Activated CD4-positive, alpha-beta T cell treated with anti-CD3 and anti-CD28 coated beads, Interleukin-2, amount 50 U/mL, for 24 hours (primary cell): ENCODE measurements around the gene MRPS22.
"Not testable (repeated sequence)": the region's sequence is repeated elsewhere in the genome, so short reads cannot be mapped to it uniquely, and the experiment has no call there.

Experiments
- DNase-seq, 2 donors: peaks; one replicate each; pipeline ENCODE4 v3.0.0-alpha.2; 2020; ENCODE audit warnings: low read depth in 1 of 2, low spot score in 1 of 2

The MRPS22 gene

DNA sequence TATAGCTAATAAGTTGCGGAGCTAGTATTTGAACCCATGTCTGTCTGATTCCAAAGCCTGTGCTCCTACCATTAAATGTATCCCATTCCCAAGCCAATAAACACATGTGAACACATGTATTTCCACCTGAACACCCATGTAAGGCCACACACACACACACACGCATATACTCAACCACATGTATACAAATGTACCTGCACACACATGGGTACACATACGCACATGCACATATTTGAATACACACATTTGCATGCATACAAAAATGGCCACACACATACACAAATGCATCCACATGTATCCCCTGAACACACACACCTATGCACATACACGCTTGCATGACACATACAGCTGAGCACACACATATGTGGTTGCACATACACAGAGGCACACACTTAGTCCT is 5.4 kb upstream of the MRPS22 start:
- no peak for DNase-seq

DNA sequence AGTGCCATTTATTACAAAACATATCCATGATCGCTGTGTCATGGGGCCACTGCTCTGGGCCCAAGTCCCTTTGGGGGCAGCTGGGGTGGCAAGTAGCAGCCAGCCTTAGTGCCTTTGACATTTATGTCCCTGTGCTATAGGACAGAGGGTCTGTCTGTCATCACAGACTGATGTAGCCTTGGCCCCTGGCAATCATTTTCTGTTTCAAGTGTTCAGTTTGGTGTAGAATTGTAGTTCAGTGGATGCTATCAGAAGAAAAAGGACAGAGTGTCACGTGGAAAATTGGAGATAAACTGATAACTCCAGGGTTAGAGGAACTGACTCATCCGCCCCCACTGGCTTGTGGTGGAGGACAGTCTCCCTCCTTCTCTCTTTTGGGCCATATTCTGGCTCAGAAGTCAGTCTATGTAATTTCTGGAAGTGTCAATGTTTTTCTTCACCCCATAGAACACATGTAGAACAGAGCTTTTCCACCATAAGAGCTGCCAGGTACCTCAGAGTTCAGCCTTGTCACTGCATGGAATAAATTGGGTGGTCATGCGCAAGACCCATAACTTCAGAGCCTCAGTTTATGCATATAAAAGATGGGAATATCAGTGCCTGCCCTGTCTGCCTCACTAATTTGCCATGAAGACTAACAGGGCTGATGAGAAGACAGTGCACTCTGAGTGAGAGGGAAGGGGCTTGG is 4.5 kb upstream of the MRPS22 start:
- no peak for DNase-seq

DNA sequence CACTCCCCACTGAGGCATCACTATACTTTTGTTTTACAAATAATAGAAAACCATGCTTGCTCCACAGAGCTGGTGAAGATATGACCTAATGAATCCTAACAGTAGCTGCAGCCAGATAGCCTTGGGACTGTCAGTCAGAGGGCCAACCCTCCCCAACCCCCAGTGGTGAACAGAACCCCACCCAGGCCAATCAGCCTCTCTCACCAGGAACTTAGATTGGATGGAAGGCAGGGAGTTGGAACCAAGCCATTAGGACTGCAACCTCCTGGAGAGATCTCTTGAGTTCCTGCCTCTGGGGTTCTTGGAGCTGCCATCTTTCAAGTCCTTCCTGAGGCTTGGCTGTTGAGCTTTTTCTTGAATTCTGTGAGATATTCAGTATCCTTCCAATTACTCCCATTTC is 3.0 kb upstream of the MRPS22 start:
- no peak for DNase-seq

DNA sequence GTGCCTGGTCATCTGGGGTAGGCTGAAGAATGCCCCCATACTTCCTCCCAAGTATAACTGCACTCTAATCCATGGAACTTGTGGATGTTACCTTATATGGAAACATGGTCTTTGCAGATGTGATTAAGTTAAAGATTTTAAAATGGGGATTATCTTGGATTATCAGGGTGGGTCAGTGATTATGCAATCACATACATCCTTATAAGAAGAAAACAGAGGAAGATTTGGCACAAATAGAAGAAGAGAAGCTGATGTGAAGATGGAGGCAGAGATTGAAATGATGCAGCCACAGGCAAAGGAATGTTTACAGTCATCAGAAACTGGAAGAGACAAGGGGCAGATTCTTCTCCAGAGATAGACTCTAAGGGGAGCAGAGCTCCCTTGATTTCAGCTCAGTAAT is 1.8 kb upstream of the MRPS22 start:
- DNase-seq, result no peak

DNA sequence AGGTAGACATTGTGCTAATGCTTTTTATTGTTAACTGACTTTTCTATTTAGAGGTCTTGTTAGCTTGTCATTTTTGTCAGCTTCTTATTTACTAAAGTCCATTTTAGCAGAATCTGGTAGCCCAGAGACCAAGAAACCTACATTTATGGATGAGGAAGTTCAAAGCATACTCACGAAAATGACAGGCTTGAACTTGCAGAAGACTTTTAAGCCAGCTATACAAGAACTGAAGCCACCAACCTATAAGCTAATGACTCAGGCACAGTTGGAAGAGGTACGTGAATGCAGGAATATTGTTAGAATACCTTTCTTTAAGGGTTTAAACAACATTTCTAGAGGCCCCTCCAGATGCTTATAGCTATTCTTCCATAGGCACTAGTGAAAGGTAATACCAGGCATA is 3.0 kb downstream of the MRPS22 start:
- DNase-seq, result no peak

DNA sequence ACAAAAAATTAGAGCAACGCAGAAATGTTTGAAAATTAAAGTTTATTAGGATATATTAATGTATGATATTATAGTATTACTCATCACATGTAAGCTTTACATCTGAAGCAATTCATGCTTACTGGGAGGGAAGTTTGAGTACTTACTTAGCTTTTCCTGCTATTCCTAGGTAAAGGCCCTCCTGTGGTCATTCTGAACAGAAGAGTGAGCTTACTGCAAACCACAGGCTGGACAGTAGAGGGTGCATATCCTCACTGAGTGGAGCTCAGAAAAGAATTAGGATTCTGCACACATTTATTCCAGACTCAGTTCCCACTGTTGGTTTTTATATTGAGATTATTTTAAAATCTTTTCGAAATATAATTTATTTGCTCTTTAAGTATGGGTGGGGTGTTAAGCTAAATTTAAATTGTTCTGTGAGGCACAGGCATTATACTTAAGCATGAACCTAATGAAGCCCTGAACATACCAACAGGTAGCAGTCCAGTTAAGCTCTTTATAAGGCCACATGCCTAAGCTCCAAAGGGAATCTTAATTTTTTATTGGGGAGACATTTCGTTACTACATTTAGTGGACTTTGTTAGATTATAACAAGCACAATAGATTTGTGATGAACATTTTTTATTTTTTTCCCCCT is 10.2 kb downstream of the MRPS22 start:
- no peak for DNase-seq

DNA sequence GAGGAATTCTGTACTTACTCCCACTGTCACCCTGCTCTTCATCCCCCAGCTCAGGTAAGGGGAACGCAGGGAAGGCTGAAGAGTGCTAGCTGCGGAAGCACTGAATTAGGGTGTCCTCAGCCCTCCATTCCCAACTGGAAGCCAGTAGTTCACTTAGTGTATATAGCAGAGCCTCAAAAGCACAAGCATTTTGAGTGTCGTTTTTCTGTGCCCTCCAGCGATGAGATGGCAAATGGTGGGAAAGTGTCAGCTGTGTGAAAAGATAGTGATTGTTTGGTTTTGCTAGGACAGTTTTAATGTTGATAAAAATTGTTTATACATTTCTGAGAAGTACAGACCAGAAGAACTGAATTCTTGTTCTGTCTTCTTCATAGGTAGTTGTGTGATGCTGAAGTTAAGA is 10.8 kb downstream of the MRPS22 start:
- no peak for DNase-seq

DNA sequence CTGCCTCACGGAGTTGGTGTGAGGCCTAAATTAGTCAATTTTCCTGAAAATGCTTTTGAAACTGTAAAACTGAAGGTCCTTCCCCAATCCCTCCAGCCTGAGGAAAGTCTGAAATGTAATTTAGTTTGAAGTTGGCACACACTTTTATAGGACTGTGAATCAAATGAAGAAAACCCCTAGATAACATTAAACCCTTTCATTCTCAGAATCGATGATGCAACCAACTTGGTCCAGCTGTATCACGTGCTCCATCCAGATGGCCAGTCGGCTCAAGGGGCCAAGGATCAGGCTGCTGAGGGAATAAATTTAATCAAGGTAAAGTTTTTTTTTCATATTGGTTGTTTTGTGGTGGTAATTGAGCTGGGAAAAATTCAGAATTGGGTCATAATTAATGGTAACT is 11.7 kb downstream of the MRPS22 start:
- DNase-seq, result no peak

DNA sequence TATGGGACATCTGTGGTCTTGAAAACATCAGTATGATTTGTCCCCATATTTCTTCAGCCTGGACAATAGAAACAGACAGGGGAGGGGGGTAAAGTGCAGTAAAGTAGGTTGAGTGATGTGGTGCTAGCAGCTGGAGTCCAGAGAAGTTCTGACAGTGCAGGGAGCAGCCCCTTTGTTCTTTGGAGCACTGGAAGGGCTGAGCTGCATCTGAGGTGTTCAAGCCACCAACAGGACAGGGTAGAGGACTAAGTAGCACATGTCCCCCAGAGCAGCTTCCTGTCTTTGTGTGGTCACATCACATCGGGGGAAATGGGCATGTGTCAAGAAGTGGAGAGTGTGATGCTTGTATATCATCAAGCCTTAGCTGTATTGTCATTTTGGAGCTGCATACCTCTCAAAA is 12.1 kb downstream of the MRPS22 start:
- no peak for DNase-seq

DNA sequence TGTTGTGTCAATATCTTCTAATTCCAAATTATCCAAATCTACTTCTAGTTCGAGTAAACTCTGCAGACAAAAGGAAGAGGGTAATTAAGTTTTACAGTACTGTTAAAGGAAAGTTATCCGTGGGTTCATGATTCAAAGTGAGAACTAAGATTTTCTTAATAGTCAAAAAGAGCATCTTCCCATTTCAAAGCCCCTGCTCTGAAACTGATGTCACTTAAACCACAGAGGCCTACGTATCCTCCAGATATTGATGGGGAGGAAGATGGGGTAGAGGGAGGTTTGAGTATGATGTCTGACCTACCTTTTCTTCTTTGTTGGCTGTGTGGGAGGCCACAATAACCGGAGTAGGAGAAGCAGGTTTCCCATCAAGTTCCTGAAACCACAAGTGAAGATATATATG is 14.1 kb downstream of the MRPS22 start:
- peak in 1 of 2 donors; percentile 17 for DNase-seq

DNA sequence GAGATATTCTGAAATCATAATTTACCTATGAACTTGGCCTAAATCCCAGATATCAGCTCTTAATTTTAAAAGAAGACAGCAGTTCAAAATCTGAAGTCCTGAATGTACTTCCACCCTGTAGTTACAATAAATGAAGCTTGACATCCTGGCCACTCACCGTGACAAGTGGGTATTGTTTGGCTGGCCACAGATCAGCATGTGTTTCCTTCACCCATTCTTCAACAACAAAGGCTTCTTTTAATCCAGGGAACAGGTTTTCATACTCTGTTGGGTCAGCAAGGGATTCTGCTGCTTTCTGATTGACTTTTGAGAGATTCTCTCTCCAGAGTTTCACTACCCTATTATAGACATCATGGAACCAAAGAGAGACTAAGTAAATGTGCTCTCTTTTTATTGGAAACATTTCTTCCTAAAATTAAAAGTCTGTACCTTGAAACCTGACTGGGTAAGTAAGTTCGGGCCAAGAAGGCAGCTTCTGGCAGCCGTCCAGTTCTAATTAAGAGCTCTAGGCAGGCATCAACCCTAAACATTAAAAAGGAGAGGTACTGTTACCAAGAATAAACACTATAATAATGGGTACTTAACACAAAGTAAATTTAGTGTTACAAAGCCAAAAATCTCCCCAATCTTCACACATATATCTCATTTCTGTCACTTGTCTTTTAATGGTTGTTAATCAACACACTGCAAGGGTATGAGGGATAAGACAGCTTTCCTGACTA is 15.2 kb downstream of the MRPS22 start:
- DNase-seq, result no peak

DNA sequence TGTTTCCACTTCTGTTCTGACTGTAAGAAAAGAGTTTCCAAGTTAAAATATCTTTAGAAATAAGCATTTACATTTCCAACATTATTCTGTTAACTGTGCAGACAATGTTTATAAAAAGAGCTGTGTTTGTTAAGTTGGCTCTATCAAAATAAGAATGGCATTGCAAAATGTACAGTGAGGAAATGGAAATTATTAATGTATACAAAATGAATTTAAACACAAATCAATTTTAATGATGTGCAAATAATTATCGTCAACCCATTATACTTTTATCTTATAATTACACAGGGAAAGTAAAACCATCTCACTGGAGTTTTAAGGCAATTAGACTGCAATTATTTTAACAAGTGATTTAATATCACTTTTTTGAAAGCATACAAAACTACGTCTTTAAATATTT is 17.5 kb downstream of the MRPS22 start:
- DNase-seq, result no peak

DNA sequence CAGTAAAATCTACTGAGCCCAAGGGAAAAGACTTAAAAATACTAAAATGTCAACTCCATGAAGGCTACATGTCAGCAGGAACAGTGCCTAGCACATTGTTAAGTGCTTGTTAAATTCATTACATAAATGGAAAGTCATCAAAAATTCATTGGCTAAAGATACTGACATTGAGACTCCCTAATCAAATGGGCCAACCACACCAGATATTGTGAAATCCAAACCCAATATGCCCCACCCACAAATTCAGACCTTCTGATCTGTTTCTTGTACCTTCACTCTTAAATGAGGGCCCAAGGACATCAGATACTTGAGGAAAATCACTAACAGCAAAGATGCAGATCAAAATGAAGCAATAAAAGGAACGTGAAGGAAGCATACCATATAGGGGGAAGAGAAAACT is 20.7 kb downstream of the MRPS22 start:
- DNase-seq, result no peak

DNA sequence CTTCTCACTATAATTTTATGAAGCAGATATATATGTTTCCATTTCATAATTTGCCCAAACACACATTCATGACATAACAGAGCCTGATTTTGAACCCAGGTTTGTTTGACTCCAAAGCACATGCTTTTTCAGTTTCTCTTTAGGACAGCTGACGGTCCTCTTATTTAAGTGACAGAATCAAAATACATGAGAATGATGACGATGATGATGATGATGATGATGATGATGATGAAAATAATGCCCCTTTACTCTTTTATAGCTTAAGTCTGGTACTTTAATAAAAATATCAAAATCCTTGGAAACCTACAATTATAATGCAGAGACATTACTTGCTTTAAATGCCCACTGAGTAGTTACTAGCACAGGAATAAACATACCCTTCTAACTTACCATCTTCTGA is 30.3 kb downstream of the MRPS22 start:
- DNase-seq, result no peak

DNA sequence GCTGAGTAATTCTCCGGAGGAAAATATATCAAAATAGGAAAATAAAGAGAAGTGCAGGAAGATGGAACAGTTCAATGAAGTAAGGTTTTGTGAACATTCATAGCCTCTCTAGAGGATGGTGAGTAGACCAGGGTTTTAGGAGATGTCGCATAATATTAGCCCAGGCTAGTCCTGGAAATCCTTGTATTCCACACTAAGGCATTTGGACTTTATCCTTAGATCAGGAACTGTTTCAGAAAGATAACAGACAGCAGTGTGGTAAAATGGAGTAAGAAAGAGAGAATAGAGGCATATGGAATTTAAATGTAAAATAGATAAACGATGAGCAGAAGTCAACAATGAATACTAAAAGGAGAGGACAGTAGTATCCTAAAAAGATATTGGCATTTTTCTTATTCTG is 33.6 kb downstream of the MRPS22 start:
- no peak for DNase-seq

DNA sequence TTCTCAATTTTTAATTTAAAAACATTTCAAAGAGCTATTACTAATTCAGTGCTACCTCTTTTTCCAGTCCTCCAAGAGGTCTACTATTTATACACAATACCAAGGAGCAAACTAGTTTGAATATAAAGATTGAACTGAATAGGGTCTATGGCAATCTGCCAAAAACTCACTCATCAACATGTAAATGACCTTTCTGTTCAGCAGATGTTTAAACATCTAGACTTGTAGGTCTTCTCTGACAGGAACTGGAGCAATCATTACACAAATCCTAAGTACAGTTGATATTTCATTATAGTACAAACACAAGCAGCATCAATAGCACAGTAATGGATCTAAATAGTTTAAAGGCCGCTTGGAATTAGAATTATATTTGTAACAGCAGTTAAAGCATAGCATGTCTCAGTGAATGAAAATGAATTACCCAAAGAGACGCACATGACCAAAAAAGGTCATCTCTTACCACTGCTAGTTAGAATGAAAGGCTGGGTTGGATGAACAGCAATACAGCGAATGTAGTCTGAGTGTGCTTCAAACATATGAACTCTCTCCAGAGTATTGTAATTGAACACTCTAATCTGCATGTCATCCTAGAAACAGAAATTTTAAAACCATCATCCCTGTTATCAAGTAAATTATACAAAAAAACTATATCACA is 34.9 kb downstream of the MRPS22 start:
- no peak for DNase-seq

DNA sequence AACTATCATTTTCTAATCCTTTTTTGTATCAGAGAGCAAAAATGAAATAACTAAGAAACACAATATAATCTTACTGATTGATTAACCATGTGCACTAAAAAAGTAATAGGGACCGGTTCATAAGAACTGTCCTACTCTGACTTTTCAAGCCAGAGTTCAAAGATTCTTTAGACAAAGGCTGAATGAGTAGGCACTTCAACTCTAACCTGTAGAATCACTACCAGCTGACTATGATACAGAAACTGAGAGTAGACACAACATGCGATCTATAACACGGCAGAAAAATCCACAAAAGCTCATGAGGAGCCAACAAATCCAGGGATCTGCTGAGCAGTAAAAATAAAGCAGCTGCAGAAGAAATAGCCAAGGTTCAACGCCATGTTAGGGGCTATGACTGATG is 36.8 kb downstream of the MRPS22 start:
- DNase-seq, result no peak

DNA sequence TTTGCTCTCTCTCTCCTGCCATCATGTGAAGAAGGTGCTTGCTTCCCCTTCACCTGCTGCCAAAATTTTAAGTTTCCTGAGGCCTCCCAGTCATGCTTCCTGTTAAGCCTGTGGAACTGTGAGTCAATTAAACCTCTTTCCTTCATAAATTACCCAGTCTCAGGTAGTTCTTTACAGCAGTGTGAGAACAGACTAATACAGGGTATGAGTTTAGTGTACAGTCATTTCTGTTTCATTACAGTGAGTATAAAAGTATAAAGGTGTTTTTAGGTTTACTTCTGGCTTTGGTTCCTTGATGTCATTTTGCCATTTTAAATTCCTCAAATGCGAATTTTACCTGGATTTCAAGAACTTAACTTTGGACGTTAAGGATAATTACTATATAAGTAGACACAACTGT is 38.5 kb downstream of the MRPS22 start:
- DNase-seq, result not testable (repeated sequence)

DNA sequence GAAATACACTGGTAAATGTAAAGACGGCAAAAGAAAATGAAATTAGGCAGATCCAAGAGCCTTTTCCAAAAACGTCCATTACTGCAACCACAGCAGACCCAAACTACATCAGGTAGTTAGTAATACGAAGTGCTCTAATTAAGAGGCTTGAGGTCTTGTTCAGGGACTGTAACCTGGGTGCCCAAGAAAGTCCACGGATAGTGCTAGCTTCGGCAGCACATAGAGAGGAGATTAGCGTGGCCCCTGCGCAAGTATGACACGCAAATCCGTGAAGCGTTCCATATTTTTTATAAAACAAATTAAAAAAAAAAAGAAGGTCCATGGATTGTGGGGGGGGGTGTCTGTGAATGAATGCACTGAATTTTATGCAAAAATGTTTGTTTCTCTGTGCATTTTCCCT is 44.3 kb downstream of the MRPS22 start:
- no peak for DNase-seq

DNA sequence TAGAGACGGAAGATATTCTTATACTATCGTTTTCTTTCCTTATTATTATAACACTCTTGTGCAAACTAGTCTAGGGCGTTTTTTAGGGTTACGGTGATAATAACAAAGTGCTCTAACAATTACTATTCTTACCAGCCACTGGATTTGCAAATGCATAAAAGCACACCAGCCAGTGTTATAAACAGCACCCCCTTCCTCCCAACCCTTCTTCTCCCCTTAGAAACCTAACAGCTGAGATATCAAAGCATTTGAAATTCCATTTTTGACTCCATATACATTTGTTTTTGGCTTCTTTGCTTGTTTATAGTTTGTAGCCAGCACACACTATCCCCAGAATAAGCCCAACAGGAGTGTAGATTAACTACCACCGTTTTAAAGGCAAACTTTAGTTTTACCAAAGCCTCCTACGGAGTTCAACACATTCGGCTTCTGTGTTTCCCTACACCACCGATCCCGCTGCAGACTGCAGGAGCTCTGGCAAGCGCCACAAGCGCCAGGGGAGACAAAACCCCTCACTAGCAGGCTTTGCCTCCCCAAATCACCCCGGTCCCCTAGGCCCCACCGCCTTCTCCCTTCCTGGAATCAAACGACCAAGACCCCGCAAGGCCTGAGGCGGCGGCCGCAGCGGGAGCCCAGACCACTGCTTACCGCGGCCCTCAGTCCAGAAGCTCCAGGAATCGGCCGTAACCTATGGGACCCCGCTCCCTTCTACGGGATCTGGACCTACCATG is 45.2 kb downstream of the MRPS22 start:
- no peak for DNase-seq
